OCI-LY1 (cell line): ENCODE results near the gene GTF3A.

Experiments
- EZH2 ChIP-seq: fragments of 200-600 bp; sonication (generic), shearing (Covaris generic); IDR thresholded peaks from 2 replicates; pipeline ENCODE4 v1.8.0; 2017; ENCODE audit warnings: borderline replicate concordance, mixed run types, mild to moderate bottlenecking, antibody characterized with exemption, low read length, moderate library complexity, mixed read lengths
- TF ChIP-seq, protein P1 (sequence below): fragments of 200-600 bp; sonication (generic), shearing (Covaris generic); IDR thresholded peaks from 2 replicates; pipeline ENCODE4 v1.5.1; 2017; ENCODE audit warnings: mild to moderate bottlenecking, antibody characterized with exemption, low read length, moderate library complexity, mixed read lengths

DNA sequence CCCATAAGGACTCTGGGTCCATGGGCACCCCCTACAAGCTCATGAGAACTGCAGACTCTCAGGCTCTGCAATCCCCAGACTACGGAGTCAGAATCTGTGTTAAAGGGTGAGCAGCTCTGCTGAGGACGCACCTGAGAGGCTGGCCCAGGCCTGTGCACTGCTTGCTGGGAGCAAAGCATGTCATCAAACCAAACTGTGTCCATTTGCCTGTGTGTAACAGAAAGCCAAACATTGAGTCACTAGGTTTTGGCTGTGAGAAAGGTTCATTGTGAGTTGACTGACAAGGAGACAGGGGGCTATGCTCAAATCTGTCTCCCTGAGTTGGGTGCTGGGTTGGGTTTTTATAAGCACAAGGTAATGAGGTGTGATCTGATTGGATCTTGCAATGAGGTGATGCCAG is 48.0 kb downstream of the GTF3A start:
- TF ChIP-seq, protein P1, sequence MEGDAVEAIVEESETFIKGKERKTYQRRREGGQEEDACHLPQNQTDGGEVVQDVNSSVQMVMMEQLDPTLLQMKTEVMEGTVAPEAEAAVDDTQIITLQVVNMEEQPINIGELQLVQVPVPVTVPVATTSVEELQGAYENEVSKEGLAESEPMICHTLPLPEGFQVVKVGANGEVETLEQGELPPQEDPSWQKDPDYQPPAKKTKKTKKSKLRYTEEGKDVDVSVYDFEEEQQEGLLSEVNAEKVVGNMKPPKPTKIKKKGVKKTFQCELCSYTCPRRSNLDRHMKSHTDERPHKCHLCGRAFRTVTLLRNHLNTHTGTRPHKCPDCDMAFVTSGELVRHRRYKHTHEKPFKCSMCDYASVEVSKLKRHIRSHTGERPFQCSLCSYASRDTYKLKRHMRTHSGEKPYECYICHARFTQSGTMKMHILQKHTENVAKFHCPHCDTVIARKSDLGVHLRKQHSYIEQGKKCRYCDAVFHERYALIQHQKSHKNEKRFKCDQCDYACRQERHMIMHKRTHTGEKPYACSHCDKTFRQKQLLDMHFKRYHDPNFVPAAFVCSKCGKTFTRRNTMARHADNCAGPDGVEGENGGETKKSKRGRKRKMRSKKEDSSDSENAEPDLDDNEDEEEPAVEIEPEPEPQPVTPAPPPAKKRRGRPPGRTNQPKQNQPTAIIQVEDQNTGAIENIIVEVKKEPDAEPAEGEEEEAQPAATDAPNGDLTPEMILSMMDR = no peak
- TF ChIP-seq EZH2 = no peak
